GM10248 (cell line): ENCODE data around the gene TOR2A.

Experiments
- CTCF ChIA-PET: fragments of 300-600 bp; sonication (Branson Sonifier 250); formaldehyde crosslinking; extraction: SDS; loops from one replicate; lab custom pipeline; 2021; ENCODE audit warnings: antibody characterized with exemption; lab: Yijun Ruan, JAX
- POLR2A ChIA-PET: fragments of 350-650 bp; sonication (Branson Sonifier 250); formaldehyde crosslinking; extraction: SDS; loops from one replicate; lab custom pipeline; 2020; ENCODE audit warnings: antibody characterized with exemption; lab: Yijun Ruan, JAX
- DNase-seq: peaks from one replicate; pipeline ENCODE4 v3.0.0; 2012; ENCODE audit errors: extremely low spot score
- CTCF ChIP-seq: IDR thresholded peaks from 2 replicates; pipeline ENCODE4 v1.5.1; 2012; ENCODE audit warnings: mild to moderate bottlenecking, low read depth; ENCODE audit errors: extremely low read depth, missing control alignments, control extremely low read depth

The TOR2A gene

DNA sequence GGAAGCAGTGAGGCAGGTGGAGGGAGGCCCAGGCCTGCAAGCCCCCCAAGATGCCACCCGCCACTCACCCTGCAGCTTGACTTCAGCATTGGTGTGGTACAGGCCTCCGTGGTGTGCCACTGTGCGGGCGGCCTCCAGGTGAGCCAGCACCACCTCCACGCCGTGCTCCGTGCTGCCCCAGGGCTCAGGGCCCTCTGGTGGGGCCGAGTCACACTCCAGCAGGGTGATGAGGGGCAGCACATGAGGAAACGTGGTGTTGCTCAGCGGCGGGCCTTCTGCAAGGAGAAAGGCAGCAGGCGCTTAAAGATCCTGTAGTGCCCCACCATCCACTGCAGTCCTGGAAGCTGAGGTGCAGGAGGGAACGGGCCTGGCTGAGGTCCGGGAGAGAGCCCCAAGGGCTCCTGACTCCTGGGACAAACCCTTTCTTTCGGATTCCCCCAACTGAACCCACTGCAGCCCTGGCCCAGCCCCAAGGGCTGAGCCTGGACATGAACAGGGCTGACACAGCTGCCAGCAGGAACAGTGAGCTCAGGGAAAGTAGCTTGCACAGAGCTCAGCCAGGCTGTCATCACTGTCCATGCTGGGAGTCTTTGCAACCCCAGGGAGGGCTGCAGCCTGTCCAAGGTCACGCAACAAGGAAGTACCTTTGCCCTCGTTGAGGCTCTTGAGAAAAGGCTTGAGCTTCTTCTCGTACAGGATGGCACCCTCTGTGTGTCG lies 4.7 kb upstream of the TOR2A start:
- no peak for TF ChIP-seq CTCF
- no peak for DNase-seq
- CTCF ChIA-PET = interaction anchor here (1.1 to 4.7 kb wide), 4 partner anchors 24 to 181 kb away, joined by 3 to 17 read pairs (median 8); no protein-coding TSS in a partner anchor
- POLR2A ChIA-PET = no interaction called here

- ChIA-PET CTCF (interaction anchor here (1.0 to 1.4 kb wide), 2 partner anchors 46 to 131 kb away, joined by 3 to 5 read pairs; no protein-coding TSS in a partner anchor), POLR2A (no interaction called here)
Measured at GRCh38 chr9:127738666-127739065, 3.6 kb upstream of the TOR2A start.

DNA sequence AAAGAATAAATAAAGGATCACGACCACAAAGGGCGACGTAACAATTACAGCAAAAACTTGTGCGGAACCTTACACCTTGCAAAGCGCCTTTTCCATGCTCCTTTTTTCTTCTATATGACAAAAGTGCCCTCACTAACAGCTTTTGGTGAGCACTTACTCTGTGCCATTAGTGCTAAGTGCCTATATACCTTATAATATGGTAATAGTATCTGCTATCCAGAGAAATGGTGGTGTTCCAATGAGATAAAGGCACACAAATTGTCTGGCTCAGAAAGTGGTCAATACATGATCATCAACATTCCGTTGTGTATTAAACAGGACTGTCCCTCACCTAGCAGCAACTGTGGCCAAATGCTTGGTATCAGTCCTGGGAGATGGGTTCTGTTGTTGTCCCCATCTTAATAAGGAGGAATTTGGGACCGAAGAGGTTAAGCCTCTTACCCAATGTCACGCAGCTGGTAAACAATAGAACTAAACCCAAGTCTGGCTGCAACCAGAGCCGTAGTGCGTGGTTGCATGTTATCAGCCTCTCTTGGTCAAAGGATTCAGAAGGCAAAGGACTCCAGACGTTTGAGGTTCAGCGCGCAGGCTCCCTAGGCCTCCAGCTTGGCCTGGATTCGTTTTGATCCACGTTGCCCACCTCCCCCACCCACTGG lies 564 bp upstream of the TOR2A start:
- POLR2A ChIA-PET = interaction anchor here (0.6 to 1.4 kb wide), 4 partner anchors 30 to 204 kb away, joined by 3 to 5 read pairs (median 3); partner anchors contain the start of gene ST6GALNAC4

More at GRCh38 chr9:127738666-127739065, 3.6 kb upstream of the TOR2A start:
- DNase-seq = no peak
- no peak for TF ChIP-seq CTCF

GRCh38 chr9:127734247-127734746 lies 797 bp downstream of the TOR2A start:
- TF ChIP-seq CTCF = no peak
- DNase-seq = no peak
- ChIA-PET CTCF (interaction anchor here (0.7 to 3.6 kb wide), 71 partner anchors 9 to 556 kb away, joined by 3 to 62 read pairs (median 5); partner anchors contain the start of genes CDK9, CFAP157, DPM2 and FPGS), POLR2A (interaction anchor here (0.7 to 1.4 kb wide), 3 partner anchors 19 to 136 kb away, joined by 3 to 4 read pairs (median 3); partner anchors contain the start of genes PTRH1 and TTC16)

More for the DNA sequence above, 564 bp upstream of the TOR2A start:
- TF ChIP-seq CTCF = no peak
- CTCF ChIA-PET = interaction anchor here (0.9 to 3.6 kb wide), 50 partner anchors 9 to 235 kb away, joined by 3 to 62 read pairs (median 6); partner anchors contain the start of genes CDK9, CFAP157, FPGS and PTRH1
- no peak for DNase-seq

GRCh38 chr9:127733614-127734013 lies 1.5 kb downstream of the TOR2A start:
- TF ChIP-seq CTCF = no peak
- ChIA-PET CTCF (interaction anchor here (1.0 to 3.6 kb wide), 20 partner anchors 9 to 188 kb away, joined by 3 to 62 read pairs (median 14); partner anchors contain the start of genes CDK9, CFAP157, FPGS and PTRH1), POLR2A (no interaction called here)
- no peak for DNase-seq

DNA sequence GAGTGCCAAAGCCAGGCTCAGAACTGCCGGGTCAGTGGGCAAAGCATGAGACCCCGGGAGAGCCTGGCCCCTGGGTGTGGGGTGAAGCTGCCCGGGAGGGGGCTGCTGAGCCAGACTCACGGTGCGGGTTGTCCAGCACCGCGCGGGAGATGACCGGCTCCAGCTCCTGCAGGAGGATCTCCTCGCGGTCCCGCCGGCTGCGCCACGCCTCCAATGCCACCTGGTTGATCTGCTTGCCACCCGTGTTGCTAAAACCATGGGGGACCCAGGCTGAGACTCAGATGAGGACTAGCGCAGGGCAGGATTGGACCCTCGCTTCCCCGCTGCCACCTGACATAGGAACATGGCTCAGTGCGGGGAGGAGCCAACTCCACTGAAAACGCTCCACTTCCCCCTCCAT lies 2.6 kb downstream of the TOR2A start:
- ChIA-PET CTCF (interaction anchor here (1.0 to 3.6 kb wide), 7 partner anchors 11 to 189 kb away, joined by 3 to 53 read pairs (median 5); partner anchors contain the start of genes CFAP157, PTRH1 and TTC16), POLR2A (no interaction called here)
- no peak for DNase-seq
- TF ChIP-seq CTCF = no peak
